Activated T-helper 2 cell treated with anti-CD3 and anti-CD28 coated beads, Interferon-gamma antibody, Interleukin-2, Interleukin-4, amounts not matched to agents 10 μg/mL and 5 μg/mL and 100 μg/mL, durations not matched to agents 14 hours and 24 hours and 36 hours (primary cell): ENCODE results near the gene CDC42BPA. TPM values are rescaled to one million over a fixed set of nuclear protein-coding genes. Genes with fewer than 3 reads are reported as not detected.

Source experiments
- DNase-seq: peaks from one replicate; pipeline ENCODE4 v3.0.0; 2021; ENCODE audit warnings: low spot score
- H3K27ac Mint-ChIP-seq: one replicate; pipeline ENCODE4 v1.8.0; 2021; ENCODE audit warnings: mixed read lengths
- H3K27me3 Mint-ChIP-seq: one replicate; pipeline ENCODE4 v1.8.0; 2021; ENCODE audit warnings: low read depth, mixed read lengths
- H3K36me3 Mint-ChIP-seq: one replicate; pipeline ENCODE4 v1.8.0; 2021; ENCODE audit warnings: low read depth, mixed read lengths
- H3K4me1 Mint-ChIP-seq: one replicate; pipeline ENCODE4 v1.8.0; 2021; ENCODE audit warnings: low read depth, mixed read lengths
- H3K4me3 Mint-ChIP-seq: one replicate; pipeline ENCODE4 v1.8.0; 2021; ENCODE audit warnings: low read depth, mild to moderate bottlenecking, moderate library complexity, mixed read lengths
- H3K9me3 Mint-ChIP-seq: one replicate; pipeline ENCODE4 v1.8.0; 2021; ENCODE audit warnings: mixed read lengths
- intact Hi-C: fragments of 100-400 bp; cut with micrococcal nuclease; formaldehyde crosslinking; loops from one replicate; pipeline ENCODE4 v1.15.1; 2023
- total RNA-seq: library from RNA; stranded (reverse); gene quantifications from 2 replicates; pipeline ENCODE4 v1.2.3, GENCODE V29; 2022

The CDC42BPA gene
- total RNA-seq, 1 donor from 2014 or later: 6.6 TPM

DNA sequence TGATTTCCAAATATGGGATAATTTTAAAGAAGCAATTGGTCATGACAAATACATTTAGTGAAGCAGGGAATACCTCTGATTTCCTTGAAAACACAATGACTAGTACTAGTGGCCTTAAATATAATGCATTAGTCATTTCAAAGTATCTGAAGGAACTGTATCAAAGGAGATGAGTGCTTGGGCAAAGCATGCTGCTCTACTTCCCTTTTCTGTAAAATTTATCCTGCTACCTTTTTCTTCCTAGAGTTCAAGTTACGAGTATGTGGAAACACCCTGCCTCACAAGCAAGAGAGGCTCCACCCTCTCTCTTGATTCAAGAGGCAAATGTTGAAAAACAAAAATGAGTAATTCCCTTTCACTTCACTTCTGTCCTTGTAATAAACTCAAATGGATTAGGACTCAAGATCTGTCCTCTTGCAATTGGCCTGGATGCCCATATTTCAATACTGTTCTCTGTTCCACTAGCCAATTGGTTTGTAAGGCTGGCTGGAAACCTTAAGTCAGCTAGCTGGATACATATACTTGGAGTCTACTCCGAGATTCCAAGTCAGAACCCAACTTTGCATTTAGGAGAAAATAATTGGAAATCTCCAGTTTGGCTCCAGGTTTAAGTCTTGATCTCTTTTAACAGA is 92.5 kb downstream of the CDC42BPA start:
- H3K27me3 Mint-ChIP-seq: peaks cover 19% of the 10 kb centered on the region
- intact Hi-C loops: no loop called here
- no peak overlapping the region for H3K27ac Mint-ChIP-seq
- no peak for DNase-seq
- H3K36me3 Mint-ChIP-seq: no peaks in the 10 kb centered on the region
- H3K4me3 Mint-ChIP-seq: no peak overlapping the region
- no peaks in the 10 kb centered on the region for H3K4me1 Mint-ChIP-seq
- H3K9me3 Mint-ChIP-seq: no peaks in the 10 kb centered on the region

- intact Hi-C loops: no loop called here
- no peak overlapping the region for H3K27ac Mint-ChIP-seq
- no peaks in the 10 kb centered on the region for H3K4me1 Mint-ChIP-seq
- no peaks in the 10 kb centered on the region for H3K9me3 Mint-ChIP-seq
- no peak for DNase-seq
- H3K4me3 Mint-ChIP-seq: no peak overlapping the region
- peaks cover 21% of the 10 kb centered on the region for H3K27me3 Mint-ChIP-seq
- no peaks in the 10 kb centered on the region for H3K36me3 Mint-ChIP-seq
Measured at GRCh38 chr1:227223171-227223806, 95.0 kb downstream of the CDC42BPA start.

- Mint-ChIP-seq H3K36me3 (no peaks in the 10 kb centered on the region), H3K9me3 (no peaks in the 10 kb centered on the region), H3K27me3 (peaks cover 12% of the 10 kb centered on the region), H3K4me3 (no peak overlapping the region), H3K27ac (no peak overlapping the region), H3K4me1 (no peaks in the 10 kb centered on the region)
- intact Hi-C loops: no loop called here
- no peak for DNase-seq
Measured at GRCh38 chr1:227219715-227220292, 98.5 kb downstream of the CDC42BPA start.

- H3K4me3 Mint-ChIP-seq: no peak overlapping the region
- no peak for DNase-seq
- no peaks in the 10 kb centered on the region for H3K4me1 Mint-ChIP-seq
- intact Hi-C loops: no loop called here
- H3K27me3 Mint-ChIP-seq: peaks cover 12% of the 10 kb centered on the region
- H3K36me3 Mint-ChIP-seq: no peaks in the 10 kb centered on the region
- H3K9me3 Mint-ChIP-seq: no peaks in the 10 kb centered on the region
- no peak overlapping the region for H3K27ac Mint-ChIP-seq
Measured at GRCh38 chr1:227218870-227219573, 99.3 kb downstream of the CDC42BPA start.

DNA sequence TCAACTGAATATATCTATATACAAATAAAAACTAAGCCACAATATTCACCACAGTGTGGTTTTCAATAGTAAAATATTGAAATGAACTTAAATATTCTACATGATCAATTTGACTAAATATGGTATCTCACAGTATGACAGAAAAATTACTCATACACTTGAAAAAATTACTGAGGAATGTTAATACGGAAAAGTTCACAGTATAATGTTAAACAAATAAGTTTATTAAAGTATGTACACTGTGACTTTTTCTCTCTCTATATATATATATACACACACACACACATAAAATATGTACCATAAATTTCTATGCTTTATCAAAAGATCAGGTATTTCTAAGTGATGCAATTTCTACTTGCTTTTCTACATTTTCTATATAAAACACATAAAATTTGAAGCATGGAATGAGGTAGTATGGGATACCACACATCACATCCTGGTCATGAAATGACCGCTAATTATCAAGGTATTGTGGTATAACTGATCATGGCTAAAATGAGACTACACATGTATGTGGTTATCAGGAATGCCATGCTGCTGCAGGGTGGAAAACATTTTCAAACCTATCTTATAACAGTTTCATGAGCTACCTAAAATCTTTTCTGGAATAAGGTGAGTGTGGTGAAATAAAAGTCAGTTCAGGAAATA is 102.3 kb downstream of the CDC42BPA start:
- Mint-ChIP-seq H3K9me3 (no peaks in the 10 kb centered on the region), H3K4me1 (no peaks in the 10 kb centered on the region), H3K4me3 (no peak overlapping the region), H3K36me3 (no peaks in the 10 kb centered on the region), H3K27me3 (peaks cover 9% of the 10 kb centered on the region), H3K27ac (no peak overlapping the region)
- no peak for DNase-seq
- intact Hi-C loops: no loop called here

DNA sequence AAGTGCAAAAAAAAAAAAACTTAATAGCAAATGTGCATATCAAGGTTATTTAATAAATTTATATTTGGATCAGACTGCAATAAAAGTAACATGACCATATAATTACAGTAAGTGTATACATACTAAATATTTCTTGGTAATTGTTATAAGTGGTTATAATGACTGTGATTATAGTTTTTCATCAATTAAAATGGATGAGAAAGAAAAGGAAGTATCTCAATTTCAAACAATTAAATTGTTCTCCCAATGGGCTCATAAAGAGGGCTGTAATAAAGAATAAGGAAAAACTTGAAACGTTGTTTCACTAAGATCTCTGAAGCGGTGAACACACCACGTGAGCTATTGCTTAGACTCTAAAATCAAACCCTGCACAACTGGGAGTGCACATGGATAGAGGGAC is 104.1 kb downstream of the CDC42BPA start:
- Mint-ChIP-seq H3K27me3 (peaks cover 6% of the 10 kb centered on the region), H3K36me3 (peaks cover 4% of the 10 kb centered on the region), H3K4me3 (no peak overlapping the region), H3K27ac (no peak overlapping the region), H3K4me1 (no peaks in the 10 kb centered on the region), H3K9me3 (no peaks in the 10 kb centered on the region)
- no peak for DNase-seq
- intact Hi-C loops: no loop called here

DNA sequence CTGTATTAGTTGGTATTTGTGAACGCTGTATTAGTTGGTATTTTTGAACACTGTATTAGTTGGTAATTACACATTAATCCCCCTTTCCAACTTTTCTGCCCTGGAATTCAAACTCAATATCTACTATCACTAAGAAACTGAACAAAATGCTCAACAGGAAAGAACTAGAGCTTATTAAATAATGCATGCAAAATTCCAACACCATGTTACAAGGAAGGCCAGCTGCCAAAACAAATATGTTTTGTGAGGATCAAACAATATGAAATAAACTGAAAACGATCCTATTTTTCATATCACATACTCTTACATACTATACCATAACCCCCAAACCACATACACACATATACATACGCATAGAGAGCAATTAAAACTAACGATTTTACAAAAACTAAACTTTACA is 104.9 kb downstream of the CDC42BPA start:
- H3K4me1 Mint-ChIP-seq: no peaks in the 10 kb centered on the region
- intact Hi-C loops: no loop called here
- no peak for DNase-seq
- H3K27ac Mint-ChIP-seq: no peak overlapping the region
- no peaks in the 10 kb centered on the region for H3K9me3 Mint-ChIP-seq
- H3K4me3 Mint-ChIP-seq: no peak overlapping the region
- peaks cover 4% of the 10 kb centered on the region for H3K36me3 Mint-ChIP-seq
- peaks cover 6% of the 10 kb centered on the region for H3K27me3 Mint-ChIP-seq

DNA sequence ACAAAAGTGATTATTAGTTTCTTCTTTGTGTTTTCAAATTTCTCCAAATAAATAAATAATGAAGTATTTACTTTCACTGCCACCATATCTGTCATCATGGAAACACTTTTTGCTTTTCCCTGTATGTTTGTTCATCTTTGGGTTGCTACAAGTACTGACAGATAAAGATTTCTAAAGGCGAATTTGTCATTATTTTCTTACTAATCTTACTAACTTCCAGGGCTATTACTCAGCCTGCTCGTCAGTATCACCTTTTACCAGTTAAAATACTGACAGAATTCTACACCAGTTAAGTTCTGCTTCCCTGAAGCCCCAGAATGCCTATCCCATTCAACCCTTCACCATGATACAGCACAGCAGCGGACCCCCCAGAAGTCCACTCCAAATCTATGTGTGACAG is 106.1 kb downstream of the CDC42BPA start:
- H3K4me3 Mint-ChIP-seq: no peak overlapping the region
- peaks cover 4% of the 10 kb centered on the region for H3K36me3 Mint-ChIP-seq
- DNase-seq: no peak
- intact Hi-C loops: no loop called here
- no peaks in the 10 kb centered on the region for H3K9me3 Mint-ChIP-seq
- no peaks in the 10 kb centered on the region for H3K4me1 Mint-ChIP-seq
- H3K27me3 Mint-ChIP-seq: peaks cover 2% of the 10 kb centered on the region
- no peak overlapping the region for H3K27ac Mint-ChIP-seq

DNA sequence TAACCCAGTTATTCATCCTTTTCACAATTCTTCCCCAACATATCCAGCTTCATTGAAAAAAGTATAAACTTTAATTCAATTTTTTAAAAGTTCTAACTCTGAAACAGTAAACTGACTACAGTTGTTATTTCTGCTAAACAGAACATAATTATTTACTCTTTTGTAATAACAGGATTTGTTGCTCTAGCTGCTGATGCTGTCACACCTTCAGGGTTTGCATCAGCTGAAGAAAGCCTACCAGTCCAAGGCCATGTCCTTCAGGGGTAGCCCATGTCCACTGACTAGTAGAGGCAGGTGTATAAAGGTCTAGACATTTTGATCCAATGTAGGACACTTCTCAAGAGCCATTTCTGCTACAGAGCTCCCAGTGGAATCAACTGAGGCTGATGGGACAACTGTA is 107.7 kb downstream of the CDC42BPA start:
- intact Hi-C loops: no loop called here
- no peak overlapping the region for H3K27ac Mint-ChIP-seq
- no peak for DNase-seq
- H3K9me3 Mint-ChIP-seq: no peaks in the 10 kb centered on the region
- H3K4me3 Mint-ChIP-seq: no peak overlapping the region
- peaks cover 4% of the 10 kb centered on the region for H3K36me3 Mint-ChIP-seq
- no peaks in the 10 kb centered on the region for H3K4me1 Mint-ChIP-seq
- H3K27me3 Mint-ChIP-seq: peaks cover 2% of the 10 kb centered on the region

DNA sequence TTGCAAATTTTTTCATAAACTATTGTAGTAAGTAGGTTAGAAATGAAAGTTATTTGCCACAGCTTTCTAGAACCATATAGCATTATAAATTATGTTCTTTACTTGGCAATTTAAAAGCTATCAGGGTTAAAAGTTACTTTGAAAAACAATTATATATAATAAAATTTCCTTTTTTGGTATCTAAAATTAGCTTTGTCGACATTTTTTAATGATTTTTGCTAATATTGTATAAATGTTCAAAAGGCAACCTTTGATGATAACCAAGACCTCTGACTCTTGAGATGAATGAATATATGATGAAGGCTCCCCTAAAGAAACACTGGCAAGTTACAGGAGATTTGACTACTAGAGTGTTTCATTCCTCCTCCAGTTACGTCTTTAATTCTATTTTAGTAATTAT is 121.2 kb downstream of the CDC42BPA start:
- Mint-ChIP-seq H3K4me1 (peaks cover 4% of the 10 kb centered on the region), H3K36me3 (no peaks in the 10 kb centered on the region), H3K27ac (no peak overlapping the region), H3K9me3 (no peaks in the 10 kb centered on the region), H3K4me3 (no peak overlapping the region), H3K27me3 (peaks cover 3% of the 10 kb centered on the region)
- intact Hi-C loops: no loop called here
- DNase-seq: no peak

DNA sequence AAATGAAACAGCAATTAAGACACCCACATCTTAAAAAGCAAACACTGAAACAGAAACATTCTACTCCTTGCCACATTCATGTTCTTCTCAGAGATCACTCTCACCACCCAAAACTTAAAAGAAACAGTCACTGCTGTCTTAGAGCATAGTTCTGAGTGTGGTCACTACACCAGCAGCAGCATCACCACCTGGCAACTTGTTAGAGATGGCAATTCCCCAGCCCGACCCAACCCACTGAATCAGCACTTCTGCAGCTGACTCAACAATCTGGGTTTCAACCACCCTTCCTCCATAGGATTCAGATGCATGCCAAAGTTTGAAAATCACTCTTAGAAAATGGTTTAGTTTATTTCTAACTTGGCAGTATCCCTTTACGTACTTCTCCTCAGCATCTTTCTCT is 126.1 kb downstream of the CDC42BPA start:
- no peak overlapping the region for H3K4me3 Mint-ChIP-seq
- H3K9me3 Mint-ChIP-seq: no peaks in the 10 kb centered on the region
- DNase-seq: peak; percentile 9
- intact Hi-C loops: no loop called here
- peak overlapping the region; percentile 30 for H3K27ac Mint-ChIP-seq
- H3K27me3 Mint-ChIP-seq: peaks cover 6% of the 10 kb centered on the region
- no peaks in the 10 kb centered on the region for H3K36me3 Mint-ChIP-seq
- peaks cover 10% of the 10 kb centered on the region for H3K4me1 Mint-ChIP-seq

DNA sequence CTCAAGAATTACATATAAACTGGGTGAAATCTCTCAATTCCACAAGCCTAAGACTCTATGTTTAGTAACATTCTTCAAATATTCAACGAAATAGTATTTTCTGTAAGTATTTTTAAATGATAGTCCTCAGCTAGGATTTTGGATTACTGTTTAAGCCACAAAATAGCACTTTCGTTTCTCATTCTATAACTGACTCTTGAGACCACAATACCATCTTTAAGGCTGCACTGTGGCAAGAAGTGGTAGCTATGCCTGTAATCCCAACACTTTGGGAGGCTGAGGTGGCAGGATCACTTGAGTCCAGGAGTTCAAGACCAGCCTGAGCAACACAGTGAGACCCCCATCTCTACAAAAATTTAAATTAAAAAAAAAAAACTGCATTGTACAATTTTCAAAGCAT is 126.7 kb downstream of the CDC42BPA start:
- H3K9me3 Mint-ChIP-seq: no peaks in the 10 kb centered on the region
- H3K36me3 Mint-ChIP-seq: no peaks in the 10 kb centered on the region
- H3K27ac Mint-ChIP-seq: no peak overlapping the region
- intact Hi-C loops: no loop called here
- no peak for DNase-seq
- H3K4me1 Mint-ChIP-seq: peaks cover 10% of the 10 kb centered on the region
- no peak overlapping the region for H3K4me3 Mint-ChIP-seq
- peaks cover 9% of the 10 kb centered on the region for H3K27me3 Mint-ChIP-seq

DNA sequence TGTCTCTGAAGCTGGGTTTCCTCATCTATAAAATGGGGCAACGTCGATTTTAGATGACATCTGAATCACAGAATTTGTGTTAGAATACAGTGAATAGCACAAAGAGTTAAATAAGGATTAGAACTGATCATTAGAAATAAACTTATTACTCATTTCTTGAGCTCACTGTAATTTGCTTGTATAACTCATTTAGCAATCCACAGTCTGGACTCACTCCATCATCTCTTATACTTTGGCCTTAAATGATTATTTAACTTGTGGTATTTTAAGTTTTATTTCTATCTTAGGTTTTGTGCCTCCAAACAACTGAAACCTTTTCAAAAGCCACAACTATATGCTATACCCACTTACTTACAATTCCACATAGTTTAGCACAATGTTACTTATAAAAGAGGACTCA is 128.0 kb downstream of the CDC42BPA start:
- intact Hi-C loops: no loop called here
- no peaks in the 10 kb centered on the region for H3K9me3 Mint-ChIP-seq
- H3K36me3 Mint-ChIP-seq: no peaks in the 10 kb centered on the region
- H3K27ac Mint-ChIP-seq: no peak overlapping the region
- H3K4me1 Mint-ChIP-seq: peaks cover 10% of the 10 kb centered on the region
- H3K27me3 Mint-ChIP-seq: peaks cover 9% of the 10 kb centered on the region
- no peak overlapping the region for H3K4me3 Mint-ChIP-seq
- no peak for DNase-seq
